Measurements from ENCODE around the gene PTPRT. TPM values are rescaled to one million over a fixed set of nuclear protein-coding genes. Genes with fewer than 3 reads are reported as not detected.

PTPRT gene
- total and polyA plus RNA-seq, 9 donors, result under 0.01 to 3.2 (median 0.22) TPM; not detected in 1

GRCh38 chr20:42690842-42691437, 498.8 kb downstream of the PTPRT start:
- intact Hi-C loops (cut with DNase I), result no loop called here
- no peak for DNase-seq
- TF ChIP-seq, protein P1, sequence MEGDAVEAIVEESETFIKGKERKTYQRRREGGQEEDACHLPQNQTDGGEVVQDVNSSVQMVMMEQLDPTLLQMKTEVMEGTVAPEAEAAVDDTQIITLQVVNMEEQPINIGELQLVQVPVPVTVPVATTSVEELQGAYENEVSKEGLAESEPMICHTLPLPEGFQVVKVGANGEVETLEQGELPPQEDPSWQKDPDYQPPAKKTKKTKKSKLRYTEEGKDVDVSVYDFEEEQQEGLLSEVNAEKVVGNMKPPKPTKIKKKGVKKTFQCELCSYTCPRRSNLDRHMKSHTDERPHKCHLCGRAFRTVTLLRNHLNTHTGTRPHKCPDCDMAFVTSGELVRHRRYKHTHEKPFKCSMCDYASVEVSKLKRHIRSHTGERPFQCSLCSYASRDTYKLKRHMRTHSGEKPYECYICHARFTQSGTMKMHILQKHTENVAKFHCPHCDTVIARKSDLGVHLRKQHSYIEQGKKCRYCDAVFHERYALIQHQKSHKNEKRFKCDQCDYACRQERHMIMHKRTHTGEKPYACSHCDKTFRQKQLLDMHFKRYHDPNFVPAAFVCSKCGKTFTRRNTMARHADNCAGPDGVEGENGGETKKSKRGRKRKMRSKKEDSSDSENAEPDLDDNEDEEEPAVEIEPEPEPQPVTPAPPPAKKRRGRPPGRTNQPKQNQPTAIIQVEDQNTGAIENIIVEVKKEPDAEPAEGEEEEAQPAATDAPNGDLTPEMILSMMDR (IDR thresholded peaks at IDR 0.05), result no peak
- TF ChIP-seq EP300 (IDR thresholded peaks at IDR 0.05), result no peak
- no peak for TF ChIP-seq POLR2A (IDR thresholded peaks at IDR 0.05)
- Histone ChIP-seq H3K36me3 (no peaks in the 10 kb centered on the region), H3K27me3 (no peaks in the 10 kb centered on the region), H3K4me1 (ENCODE audit: insufficient read depth) (no peaks in the 10 kb centered on the region), H3K4me3 (no peak overlapping the region), H3K27ac (no peak overlapping the region), H3K9me3 (no peaks in the 10 kb centered on the region)
- 76 to 84% (median 83%) methylated on average over 7 of the region's 7 CpGs for WGBS, 3 donors

DNA sequence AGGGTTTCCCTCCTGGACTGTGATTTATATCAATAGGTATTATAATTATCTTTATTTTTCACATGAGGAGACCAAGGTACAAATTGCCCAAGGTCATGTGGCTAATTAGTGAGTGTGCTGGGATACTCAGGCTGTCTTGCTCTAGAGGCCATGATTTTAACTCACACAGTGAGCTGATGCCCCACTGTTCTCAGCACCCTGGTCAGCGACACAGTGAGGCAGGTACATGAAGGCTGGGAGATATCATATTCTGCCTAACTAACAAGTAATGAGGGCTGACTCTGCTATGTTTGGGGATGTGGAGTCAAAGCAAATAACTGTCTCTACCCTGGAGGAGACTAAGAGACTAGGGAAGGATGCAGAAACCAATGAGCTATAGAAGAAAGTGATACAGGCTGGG, 501.1 kb downstream of the PTPRT start:
- TF ChIP-seq EP300 (IDR thresholded peaks at IDR 0.05), result no peak
- TF ChIP-seq POLR2A (IDR thresholded peaks at IDR 0.05), result no peak
- TF ChIP-seq, protein P1 (IDR thresholded peaks at IDR 0.05), result no peak
- Histone ChIP-seq H3K4me3 (no peak overlapping the region), H3K27me3 (no peaks in the 10 kb centered on the region), H3K4me1 (ENCODE audit: insufficient read depth) (no peaks in the 10 kb centered on the region), H3K27ac (no peak overlapping the region), H3K36me3 (no peaks in the 10 kb centered on the region), H3K9me3 (no peaks in the 10 kb centered on the region)
- intact Hi-C loops (cut with DNase I), result no loop called here
- 14 to 41% (median 29%) methylated on average over 1 of the region's 1 CpG for WGBS, 3 donors
- no peak for DNase-seq

DNA sequence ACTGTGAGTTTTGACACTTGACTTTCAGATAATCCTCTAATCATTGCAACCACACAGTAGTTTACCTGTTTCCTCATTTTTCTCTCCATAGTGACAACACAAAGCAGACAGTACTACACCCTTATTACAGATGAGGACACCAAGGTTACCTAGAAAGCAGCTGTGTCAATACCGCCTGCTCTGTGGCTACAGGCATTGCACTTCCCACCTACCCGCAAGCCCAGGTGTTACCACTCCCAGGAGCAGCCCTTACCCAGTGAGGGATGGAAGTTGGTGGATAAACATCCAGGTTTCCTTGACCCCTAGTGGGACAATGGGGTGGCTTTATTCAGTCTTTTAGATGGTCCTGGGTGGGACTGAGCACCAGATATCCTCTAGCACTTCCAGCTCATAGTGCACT, 503.6 kb downstream of the PTPRT start:
- TF ChIP-seq POLR2A (IDR thresholded peaks at IDR 0.05) (no peak), EP300 (IDR thresholded peaks at IDR 0.05) (no peak)
- TF ChIP-seq, protein P1 (IDR thresholded peaks at IDR 0.05), result no peak
- no peaks in the 10 kb centered on the region for H3K36me3 ChIP-seq

DNA sequence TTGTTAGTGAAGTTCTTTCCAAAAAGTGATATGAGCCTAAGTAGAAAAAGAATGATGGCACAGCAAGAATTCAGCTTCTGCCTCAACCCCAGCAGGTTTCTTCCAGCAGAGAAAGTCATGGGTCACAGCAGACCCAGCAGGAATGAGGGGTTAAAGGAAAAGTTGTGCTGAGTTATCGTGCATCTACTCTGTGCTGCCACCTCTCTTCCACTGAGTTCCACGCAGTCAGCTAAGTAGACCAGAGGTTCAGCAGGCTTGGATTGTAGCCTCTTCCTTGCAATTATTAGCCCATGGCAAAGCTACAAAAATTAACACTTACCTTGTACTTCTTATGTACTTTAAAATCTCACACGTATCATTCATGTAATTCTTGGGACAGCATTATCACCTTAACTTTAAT, 510.8 kb downstream of the PTPRT start:
- Histone ChIP-seq H3K27ac (no peak overlapping the region), H3K9me3 (no peaks in the 10 kb centered on the region), H3K36me3 (no peaks in the 10 kb centered on the region), H3K4me1 (ENCODE audit: insufficient read depth) (no peaks in the 10 kb centered on the region), H3K4me3 (no peak overlapping the region), H3K27me3 (no peaks in the 10 kb centered on the region)
- 30 to 36% (median 33%) methylated on average over 3 of the region's 3 CpGs for WGBS, 3 donors
- no peak for DNase-seq
- intact Hi-C loops (cut with DNase I), result no loop called here
- no peak for TF ChIP-seq POLR2A (IDR thresholded peaks at IDR 0.05)

More for the DNA sequence above, 503.6 kb downstream of the PTPRT start:
- DNase-seq, result no peak
- H3K4me3 ChIP-seq, result no peak overlapping the region
- 84 to 88% (median 87%) methylated on average over 2 of the region's 2 CpGs for WGBS, 3 donors
- H3K27ac ChIP-seq, result no peak overlapping the region
- H3K4me1 ChIP-seq (ENCODE audit: insufficient read depth), result no peaks in the 10 kb centered on the region
- H3K27me3 ChIP-seq, result no peaks in the 10 kb centered on the region
- intact Hi-C loops (cut with DNase I), result no loop called here
- no peaks in the 10 kb centered on the region for H3K9me3 ChIP-seq

DNA sequence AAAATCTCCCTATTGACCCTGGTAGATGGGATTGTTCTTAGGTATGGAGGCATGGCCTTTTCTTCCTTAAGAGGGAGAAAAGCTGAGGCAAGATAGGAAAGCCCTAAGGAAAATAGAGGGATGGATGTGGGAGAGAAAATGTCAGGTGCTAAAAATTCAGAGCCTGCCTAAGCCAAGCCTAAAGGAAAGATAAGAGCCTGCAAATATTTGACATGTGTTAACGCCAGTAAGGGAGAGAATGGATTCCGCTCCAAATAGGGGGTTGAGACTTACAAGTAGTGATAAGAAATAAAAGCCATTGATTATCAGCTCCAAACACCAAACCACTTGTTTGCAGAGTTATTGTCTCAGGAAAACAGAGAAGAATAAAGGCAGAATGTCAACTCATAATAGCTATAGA, 533.6 kb downstream of the PTPRT start:
- 34 to 62% (median 42%) methylated on average over 2 of the region's 2 CpGs for WGBS, 3 donors
- Histone ChIP-seq H3K9me3 (no peaks in the 10 kb centered on the region), H3K27ac (no peak overlapping the region), H3K4me3 (no peak overlapping the region), H3K4me1 (ENCODE audit: insufficient read depth) (no peaks in the 10 kb centered on the region), H3K36me3 (no peaks in the 10 kb centered on the region), H3K27me3 (no peaks in the 10 kb centered on the region)
- intact Hi-C loops (cut with DNase I), result no loop called here
- DNase-seq, result no peak
- TF ChIP-seq, protein P1 (IDR thresholded peaks at IDR 0.05), result no peak
- TF ChIP-seq EP300 (IDR thresholded peaks at IDR 0.05) (no peak), POLR2A (IDR thresholded peaks at IDR 0.05) (no peak)

All from ovary (tissue), 9 donors.